HG02763 (cell line): ENCODE results near the gene OGDH.
A peak's percentile ranks its signal among the peaks of the same experiment; 100 is the strongest.
"Not testable (repeated sequence)": the region's sequence is repeated elsewhere in the genome, so short reads cannot be mapped to it uniquely, and the experiment has no call there.

Experiments
- ATAC-seq: cut with Tn5 transposase; IDR thresholded peaks from one replicate; pipeline ENCODE4 v1.9.1; 2021; ENCODE audit warnings: mild to moderate bottlenecking, moderate library complexity; ENCODE audit not compliant: unreplicated experiment

Gene OGDH

GRCh38 chr7:44729949-44730590 is 123.6 kb downstream of the OGDH start:
- no peak for ATAC-seq

- ATAC-seq = not testable (repeated sequence)
These were observed 126.5 kb downstream of the OGDH start for GRCh38 chr7:44732971-44733370.

GRCh38 chr7:44733708-44734481 is 127.5 kb downstream of the OGDH start:
- ATAC-seq = no peak

- ATAC-seq = no peak
These were observed 129.2 kb downstream of the OGDH start for GRCh38 chr7:44735403-44736165.

- no peak for ATAC-seq
These were observed 130.5 kb downstream of the OGDH start for GRCh38 chr7:44736896-44737295.

- no peak for ATAC-seq
These were observed 131.8 kb downstream of the OGDH start for GRCh38 chr7:44738051-44738723.

- no peak for ATAC-seq
These were observed 132.6 kb downstream of the OGDH start for GRCh38 chr7:44738876-44739665.

- ATAC-seq = no peak
These were observed 133.6 kb downstream of the OGDH start for GRCh38 chr7:44740055-44740454.

- no peak for ATAC-seq
These were observed 137.3 kb downstream of the OGDH start for GRCh38 chr7:44743750-44744149.

GRCh38 chr7:44748045-44748947 is 141.9 kb downstream of the OGDH start, which contains the start of gene ZMIZ2:
Gene ZMIZ2 (plus strand): TSS chr7:44748847. CDS start chr7:44756250, 7,403 bp downstream.
- peak; percentile 64 for ATAC-seq

GRCh38 chr7:44748948-44749731 is 142.7 kb downstream of the OGDH start:
- peak; percentile 24 for ATAC-seq

GRCh38 chr7:44749992-44750391 is 143.6 kb downstream of the OGDH start:
- ATAC-seq = no peak

GRCh38 chr7:44750424-44750823 is 144.0 kb downstream of the OGDH start:
- no peak for ATAC-seq

GRCh38 chr7:44750921-44751571 is 144.6 kb downstream of the OGDH start:
- ATAC-seq = peak; percentile 55

GRCh38 chr7:44752822-44753221 is 146.4 kb downstream of the OGDH start:
- no peak for ATAC-seq

GRCh38 chr7:44754802-44755697 is 148.6 kb downstream of the OGDH start:
- no peak for ATAC-seq
